OCI-LY1 (cell line): ENCODE data around the gene GPAM.

ENCODE experiments used
- H2AFZ ChIP-seq: fragments of 200-600 bp; sonication (generic), shearing (Covaris generic); 2 replicates; pipeline ENCODE4 v1.6.0; 2014; ENCODE audit warnings: antibody characterized with exemption, mild to moderate bottlenecking, low read length
- H3F3A ChIP-seq: fragments of 200-600 bp; sonication (generic), shearing (Covaris generic); 2 replicates; pipeline ENCODE4 v1.6.0; 2014; ENCODE audit warnings: mild to moderate bottlenecking, antibody characterized with exemption, low read length, moderate library complexity; ENCODE audit not compliant: insufficient read depth
- H3K27ac ChIP-seq: fragments of 200-600 bp; sonication (generic); 2 replicates; pipeline ENCODE4 v1.5.1; 2014; ENCODE audit warnings: low read length, mixed run types, mild to moderate bottlenecking, low read depth; ENCODE audit not compliant: poor library complexity, severe bottlenecking
- H3K27me3 ChIP-seq: fragments of 200-600 bp; sonication (generic); 2 replicates; pipeline ENCODE4 v1.6.0; 2014; ENCODE audit warnings: antibody characterized with exemption, mild to moderate bottlenecking, low read length, moderate library complexity; ENCODE audit not compliant: insufficient read depth
- H3K36me3 ChIP-seq: fragments of 200-600 bp; sonication (generic); 2 replicates; pipeline ENCODE4 v1.6.1; 2014; ENCODE audit warnings: mild to moderate bottlenecking, antibody characterized with exemption, low read length, moderate library complexity, mixed read lengths; ENCODE audit not compliant: insufficient read depth
- H3K4me1 ChIP-seq: fragments of 200-600 bp; sonication (generic); 2 replicates; pipeline ENCODE4 v1.5.1; 2014; ENCODE audit warnings: mild to moderate bottlenecking, low read length, moderate library complexity; ENCODE audit not compliant: insufficient read depth, severe bottlenecking
- H3K4me2 ChIP-seq: fragments of 200-600 bp; sonication (generic), shearing (Covaris generic); 2 replicates; pipeline ENCODE4 v1.6.1; 2014; ENCODE audit warnings: low read length
- H3K4me3 ChIP-seq: fragments of 200-600 bp; sonication (generic); 2 replicates; pipeline ENCODE4 v1.5.1; 2014; ENCODE audit warnings: low read length, low read depth, mild to moderate bottlenecking, mixed read lengths; ENCODE audit not compliant: poor library complexity, severe bottlenecking
- H3K79me2 ChIP-seq: fragments of 200-600 bp; shearing (Covaris generic); 2 replicates; pipeline ENCODE4 v1.6.1; 2016; ENCODE audit warnings: mixed run types, low read length, mixed read lengths; ENCODE audit not compliant: insufficient read depth
- H3K9ac ChIP-seq: fragments of 200-600 bp; sonication (generic), shearing (Covaris generic); 2 replicates; pipeline ENCODE4 v1.6.1; 2014; ENCODE audit warnings: mild to moderate bottlenecking, low read length, mixed read lengths
- H3K9me2 ChIP-seq: fragments of 200-600 bp; sonication (generic), shearing (Covaris generic); 2 replicates; pipeline ENCODE4 v1.6.1; 2014; ENCODE audit warnings: low read depth, mild to moderate bottlenecking, low read length, mixed read lengths
- H3K9me3 ChIP-seq: fragments of 200-600 bp; shearing (Covaris generic); 2 replicates; pipeline ENCODE4 v1.6.1; 2014; ENCODE audit warnings: low read length, mixed read lengths
- H4K20me1 ChIP-seq: fragments of 200-600 bp; sonication (generic), shearing (Covaris generic); 2 replicates; pipeline ENCODE4 v1.6.0; 2016; ENCODE audit warnings: mild to moderate bottlenecking, low read length; ENCODE audit not compliant: insufficient read depth
- EZH2 ChIP-seq: fragments of 200-600 bp; sonication (generic), shearing (Covaris generic); IDR thresholded peaks from 2 replicates; pipeline ENCODE4 v1.8.0; 2017; ENCODE audit warnings: borderline replicate concordance, mixed run types, mild to moderate bottlenecking, antibody characterized with exemption, low read length, moderate library complexity, mixed read lengths
- TF ChIP-seq, protein P1 (sequence below): fragments of 200-600 bp; sonication (generic), shearing (Covaris generic); IDR thresholded peaks from 2 replicates; pipeline ENCODE4 v1.5.1; 2017; ENCODE audit warnings: mild to moderate bottlenecking, antibody characterized with exemption, low read length, moderate library complexity, mixed read lengths

GPAM gene

DNA sequence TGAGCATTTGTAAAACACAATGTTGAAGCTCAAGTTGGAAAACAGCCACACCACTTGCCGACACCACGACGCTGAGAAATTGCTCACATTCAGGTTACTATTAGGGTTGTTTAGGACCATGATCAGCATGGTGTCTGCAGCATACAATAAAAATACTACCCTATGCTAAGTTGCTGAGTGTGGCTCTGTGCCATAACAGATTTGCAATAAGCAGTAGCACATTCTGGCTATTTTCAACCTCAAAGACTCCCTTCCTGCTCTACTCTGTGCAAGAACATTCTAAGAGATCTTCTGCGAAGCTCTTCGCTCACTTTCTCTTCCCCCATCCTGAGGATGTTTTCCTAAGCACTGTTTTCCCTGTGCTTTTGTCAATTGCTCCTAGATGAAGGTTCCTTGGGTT, 38.3 kb downstream of the GPAM start:
- Histone ChIP-seq H3K27me3 (no peaks in the 10 kb centered on the region), H3K9me2 (no peaks in the 10 kb centered on the region), H3K4me2 (no peak overlapping the region), H3F3A (no peaks in the 10 kb centered on the region), H3K9me3 (no peaks in the 10 kb centered on the region), H3K36me3 (no peaks in the 10 kb centered on the region), H3K27ac (no peak overlapping the region), H2AFZ (no peak overlapping the region), H3K4me1 (no peaks in the 10 kb centered on the region), H3K4me3 (no peak overlapping the region), H3K79me2 (no peaks in the 10 kb centered on the region), H4K20me1 (no peaks in the 10 kb centered on the region), H3K9ac (no peak overlapping the region)
- no peak for TF ChIP-seq EZH2
- TF ChIP-seq, protein P1, sequence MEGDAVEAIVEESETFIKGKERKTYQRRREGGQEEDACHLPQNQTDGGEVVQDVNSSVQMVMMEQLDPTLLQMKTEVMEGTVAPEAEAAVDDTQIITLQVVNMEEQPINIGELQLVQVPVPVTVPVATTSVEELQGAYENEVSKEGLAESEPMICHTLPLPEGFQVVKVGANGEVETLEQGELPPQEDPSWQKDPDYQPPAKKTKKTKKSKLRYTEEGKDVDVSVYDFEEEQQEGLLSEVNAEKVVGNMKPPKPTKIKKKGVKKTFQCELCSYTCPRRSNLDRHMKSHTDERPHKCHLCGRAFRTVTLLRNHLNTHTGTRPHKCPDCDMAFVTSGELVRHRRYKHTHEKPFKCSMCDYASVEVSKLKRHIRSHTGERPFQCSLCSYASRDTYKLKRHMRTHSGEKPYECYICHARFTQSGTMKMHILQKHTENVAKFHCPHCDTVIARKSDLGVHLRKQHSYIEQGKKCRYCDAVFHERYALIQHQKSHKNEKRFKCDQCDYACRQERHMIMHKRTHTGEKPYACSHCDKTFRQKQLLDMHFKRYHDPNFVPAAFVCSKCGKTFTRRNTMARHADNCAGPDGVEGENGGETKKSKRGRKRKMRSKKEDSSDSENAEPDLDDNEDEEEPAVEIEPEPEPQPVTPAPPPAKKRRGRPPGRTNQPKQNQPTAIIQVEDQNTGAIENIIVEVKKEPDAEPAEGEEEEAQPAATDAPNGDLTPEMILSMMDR, result no peak

DNA sequence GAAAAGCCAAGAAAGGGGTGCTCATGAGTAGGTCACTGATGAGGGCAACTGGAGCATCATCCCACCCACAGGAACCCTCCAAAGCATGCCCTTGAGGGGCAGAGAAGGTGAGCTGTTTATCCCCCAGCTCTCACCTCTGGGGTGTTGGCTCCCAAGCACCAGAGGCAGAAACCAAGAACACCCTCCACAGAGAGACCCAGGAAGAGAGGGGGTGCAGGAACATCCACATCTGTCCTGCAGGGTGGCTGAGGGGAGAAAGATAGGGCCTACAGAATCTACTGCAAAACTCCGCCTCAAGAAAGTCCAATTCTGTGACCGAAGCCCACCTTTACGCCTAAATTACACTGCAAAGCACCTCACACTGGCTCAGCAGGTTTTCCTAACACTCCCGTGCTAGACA, 40.1 kb downstream of the GPAM start:
- Histone ChIP-seq H3K4me2 (no peak overlapping the region), H3F3A (no peaks in the 10 kb centered on the region), H4K20me1 (no peaks in the 10 kb centered on the region), H2AFZ (no peak overlapping the region), H3K27me3 (no peaks in the 10 kb centered on the region), H3K27ac (no peak overlapping the region), H3K36me3 (no peaks in the 10 kb centered on the region), H3K79me2 (no peaks in the 10 kb centered on the region), H3K9me3 (no peaks in the 10 kb centered on the region), H3K9me2 (no peaks in the 10 kb centered on the region), H3K9ac (no peak overlapping the region), H3K4me3 (no peak overlapping the region), H3K4me1 (no peaks in the 10 kb centered on the region)
- TF ChIP-seq, protein P1, result no peak
- no peak for TF ChIP-seq EZH2

DNA sequence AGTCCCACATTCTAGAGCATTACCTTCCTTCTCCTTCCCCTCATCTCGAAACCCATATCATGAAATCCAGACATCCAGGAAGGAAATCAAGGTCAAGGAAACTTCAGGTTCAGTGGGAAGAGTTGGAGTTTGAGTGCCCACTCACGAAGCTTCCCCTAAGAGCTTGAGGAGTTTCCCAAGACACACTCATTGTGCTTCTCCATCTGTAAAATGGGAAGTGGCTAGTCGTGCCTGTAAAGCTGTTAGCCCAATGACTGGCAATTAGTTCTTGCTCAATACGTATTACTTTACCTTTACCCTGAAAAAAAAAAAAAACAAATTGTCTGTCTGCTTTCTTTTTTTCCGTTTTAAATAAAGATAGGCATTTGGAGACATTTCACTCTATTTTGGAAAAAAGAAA, 42.3 kb downstream of the GPAM start:
- H3K4me1 ChIP-seq, result no peaks in the 10 kb centered on the region
- no peaks in the 10 kb centered on the region for H3K9me2 ChIP-seq
- H3K79me2 ChIP-seq, result no peaks in the 10 kb centered on the region
- H2AFZ ChIP-seq, result no peak overlapping the region
- H3K9me3 ChIP-seq, result no peaks in the 10 kb centered on the region
- H3K9ac ChIP-seq, result no peak overlapping the region
- no peaks in the 10 kb centered on the region for H3K36me3 ChIP-seq
- TF ChIP-seq EZH2, result no peak
- TF ChIP-seq, protein P1, result no peak
- H3K27ac ChIP-seq, result no peak overlapping the region
- H3K4me2 ChIP-seq, result no peak overlapping the region
- no peaks in the 10 kb centered on the region for H3F3A ChIP-seq
- no peaks in the 10 kb centered on the region for H4K20me1 ChIP-seq
- no peaks in the 10 kb centered on the region for H3K27me3 ChIP-seq
- no peak overlapping the region for H3K4me3 ChIP-seq
